Activated CD4-positive, alpha-beta T cell treated with anti-CD3 and anti-CD28 coated beads, Interleukin-2, amount 10 ng/mL, durations not matched to agents 24 days and 14 days (primary cell): Measurements from ENCODE around the gene C19orf73. TPM values are rescaled to one million over a fixed set of nuclear protein-coding genes. Genes with fewer than 3 reads are reported as not detected.
A peak's percentile ranks its signal among the peaks of the same experiment; 100 is the strongest.
"Not testable (repeated sequence)": the region's sequence is repeated elsewhere in the genome, so short reads cannot be mapped to it uniquely, and the experiment has no call there.

Source experiments
- DNase-seq: peaks from one replicate; pipeline ENCODE4 v3.0.0; 2022
- H3K27ac Mint-ChIP-seq: one replicate; pipeline ENCODE4 v1.8.0; 2022; ENCODE audit warnings: mild to moderate bottlenecking, mixed read lengths
- H3K27me3 Mint-ChIP-seq: one replicate; pipeline ENCODE4 v1.8.0; 2022; ENCODE audit warnings: mixed read lengths
- H3K36me3 Mint-ChIP-seq: one replicate; pipeline ENCODE4 v1.8.0; 2022; ENCODE audit warnings: low read depth, mild to moderate bottlenecking, mixed read lengths
- H3K4me1 Mint-ChIP-seq: one replicate; pipeline ENCODE4 v1.8.0; 2021; ENCODE audit warnings: mixed read lengths
- H3K4me3 Mint-ChIP-seq: one replicate; pipeline ENCODE4 v1.8.0; 2022; ENCODE audit warnings: mild to moderate bottlenecking, moderate library complexity, mixed read lengths
- H3K9me3 Mint-ChIP-seq: one replicate; pipeline ENCODE4 v1.8.0; 2021; ENCODE audit warnings: mixed read lengths
- intact Hi-C: fragments of 100-400 bp; cut with micrococcal nuclease; formaldehyde crosslinking; loops from one replicate; pipeline ENCODE4 v1.15.1; 2023
- total RNA-seq: library from RNA; stranded (reverse); gene quantifications from 2 replicates; pipeline ENCODE4 v1.2.3, GENCODE V29; 2022

C19orf73 gene
- total RNA-seq, 1 donor from 2014 or later: 2.5 TPM

DNA sequence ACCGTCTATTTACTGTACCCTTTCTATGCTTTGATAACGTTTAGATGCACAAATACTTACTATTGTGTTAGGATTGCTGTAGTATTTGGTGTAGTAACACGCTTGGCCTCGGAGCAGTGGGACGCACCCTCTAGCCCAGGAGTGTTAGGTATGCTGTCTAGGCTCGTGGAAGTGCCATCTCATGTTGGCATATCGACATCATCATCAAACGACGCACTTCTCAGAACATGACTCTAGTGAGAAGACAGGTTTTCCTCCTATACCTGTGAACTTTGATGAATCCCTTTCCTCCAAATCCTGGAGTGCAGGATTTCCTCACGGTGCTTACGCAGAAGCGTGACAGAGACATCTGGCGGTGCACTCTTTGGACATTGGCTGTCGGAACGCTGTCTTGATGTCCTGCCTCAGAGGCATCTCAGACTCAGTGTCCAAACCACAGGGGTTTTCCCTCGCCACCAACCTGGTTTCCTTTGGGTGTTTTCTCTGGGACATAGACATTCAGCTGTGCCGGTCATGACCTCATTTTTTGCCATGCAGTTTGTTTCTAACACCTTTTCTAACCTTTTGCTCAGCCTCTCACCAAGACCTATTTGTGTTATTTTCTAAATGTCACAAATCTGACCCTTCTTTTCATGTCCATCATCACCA is 27.4 kb downstream of the C19orf73 start:
- Mint-ChIP-seq H3K27ac (peak overlapping the region; percentile 53), H3K4me1 (peaks cover 23% of the 10 kb centered on the region), H3K36me3 (peaks cover 65% of the 10 kb centered on the region), H3K4me3 (no peak overlapping the region), H3K27me3 (no peaks in the 10 kb centered on the region), H3K9me3 (no peaks in the 10 kb centered on the region)
- no peak for DNase-seq
- intact Hi-C loops: no loop called here

DNA sequence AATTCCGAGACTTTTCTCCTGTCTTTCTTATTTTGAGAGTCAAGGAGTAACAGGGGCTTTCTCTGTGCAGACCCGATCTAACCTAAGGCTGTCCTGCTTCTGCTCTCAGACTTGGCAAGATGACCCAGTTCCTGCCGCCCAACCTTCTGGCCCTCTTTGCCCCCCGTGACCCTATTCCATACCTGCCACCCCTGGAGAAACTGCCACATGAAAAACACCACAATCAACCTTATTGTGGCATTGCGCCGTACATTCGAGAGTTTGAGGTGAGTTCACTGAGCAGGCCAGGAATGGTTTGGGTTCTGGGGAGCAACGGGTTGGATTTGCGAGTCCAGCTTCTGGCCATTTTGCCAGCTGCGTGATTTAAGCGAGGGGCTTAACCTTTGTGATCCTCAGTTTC is 32.6 kb downstream of the C19orf73 start:
- peaks cover 39% of the 10 kb centered on the region for H3K36me3 Mint-ChIP-seq
- no peak for DNase-seq
- intact Hi-C loops: no loop called here
- peaks cover 4% of the 10 kb centered on the region for H3K27me3 Mint-ChIP-seq
- H3K27ac Mint-ChIP-seq: peak overlapping the region; percentile 86
- peaks cover 30% of the 10 kb centered on the region for H3K4me1 Mint-ChIP-seq
- H3K4me3 Mint-ChIP-seq: peak overlapping the region; percentile 98
- H3K9me3 Mint-ChIP-seq: peaks cover 4% of the 10 kb centered on the region

DNA sequence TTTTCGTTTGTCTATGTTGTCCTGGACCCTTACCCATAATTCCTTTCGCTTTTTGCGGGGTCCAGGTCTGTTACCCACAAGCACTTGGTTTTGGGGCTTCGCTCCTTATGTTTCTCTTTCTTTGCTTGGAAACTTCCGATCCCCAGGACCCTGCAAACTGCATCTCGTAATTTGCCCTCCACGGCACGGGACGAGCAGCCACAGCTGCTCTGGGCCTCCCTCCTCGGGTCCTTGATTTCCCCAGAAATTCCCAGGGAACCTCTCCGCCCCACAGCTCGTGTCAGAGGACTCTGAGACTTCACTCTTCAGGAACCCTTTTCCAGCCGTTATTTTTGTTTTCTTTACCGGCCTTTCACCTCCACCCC is 33.1 kb downstream of the C19orf73 start:
- Mint-ChIP-seq H3K36me3 (peaks cover 37% of the 10 kb centered on the region), H3K27ac (peak overlapping the region; percentile 86), H3K4me3 (peak overlapping the region; percentile 98), H3K4me1 (peaks cover 29% of the 10 kb centered on the region), H3K9me3 (peaks cover 4% of the 10 kb centered on the region), H3K27me3 (peaks cover 4% of the 10 kb centered on the region)
- no peak for DNase-seq
- intact Hi-C loops: loop anchor here (1.0 kb wide), 2 partner anchors 28 to 33 kb away; partner anchors contain the start of genes C19orf73, LIN7B and PPFIA3

DNA sequence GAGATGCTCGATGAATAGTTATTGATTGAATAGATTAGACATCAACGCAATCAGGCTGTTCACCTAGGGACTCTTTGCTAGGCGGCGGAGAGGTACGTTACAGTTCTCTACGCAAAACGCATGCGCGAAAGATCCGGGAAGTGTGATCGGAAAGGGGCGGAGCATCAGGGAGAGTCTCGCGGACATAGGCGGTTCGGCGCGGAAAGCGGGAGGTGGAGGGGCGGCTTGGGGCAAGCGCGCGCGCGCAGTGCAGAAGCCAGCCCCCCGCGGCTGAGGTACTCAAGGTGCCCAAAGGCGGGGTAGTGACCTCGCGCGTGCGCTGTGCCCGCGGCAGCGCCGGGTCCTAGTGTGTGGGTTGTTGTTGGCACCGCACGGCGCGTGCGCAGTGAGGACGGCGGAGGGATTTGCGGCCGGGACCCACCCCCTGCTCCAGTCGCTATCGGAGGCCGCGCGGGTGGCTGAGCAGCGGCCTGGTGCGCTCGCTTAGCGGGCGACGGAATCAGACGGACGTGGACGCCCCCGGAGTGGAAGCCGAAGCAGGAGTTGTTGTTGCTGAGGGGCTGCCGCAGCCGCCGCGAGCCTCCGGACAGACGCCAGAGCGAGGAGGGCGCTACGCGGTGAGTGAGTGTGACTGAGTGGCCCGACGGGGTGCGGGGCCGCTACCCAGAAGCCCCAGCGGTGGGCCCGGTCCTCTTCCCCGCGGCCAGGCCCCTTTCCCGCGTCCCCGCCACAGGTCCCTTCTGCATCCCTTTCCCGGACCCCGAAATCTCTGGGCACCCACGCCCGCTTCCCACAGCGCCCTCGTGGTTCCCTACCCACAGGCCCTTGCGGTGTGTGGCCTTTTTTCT is 33.7 kb downstream of the C19orf73 start, which contains the start of gene SNRNP70:
TSS of gene SNRNP70 (plus strand) at position 432 of the 848 bp plus-strand sequence. CDS start 964 bp downstream, outside the sequence.
- peak within 1 kb of the TSS; percentile 86 for H3K27ac Mint-ChIP-seq
- peaks cover 30% of the 10 kb centered on the region for H3K36me3 Mint-ChIP-seq
- intact Hi-C loops: loop anchor here (1.0 kb wide), 2 partner anchors 29 to 34 kb away; partner anchors contain the start of genes C19orf73, LIN7B and PPFIA3
- DNase-seq: peak; percentile 99
- peaks cover 28% of the 10 kb centered on the region for H3K4me1 Mint-ChIP-seq
- H3K27me3 Mint-ChIP-seq: peaks cover 4% of the 10 kb centered on the region
- peaks cover 4% of the 10 kb centered on the region for H3K9me3 Mint-ChIP-seq
- peak within 1 kb of the TSS; percentile 98 for H3K4me3 Mint-ChIP-seq

DNA sequence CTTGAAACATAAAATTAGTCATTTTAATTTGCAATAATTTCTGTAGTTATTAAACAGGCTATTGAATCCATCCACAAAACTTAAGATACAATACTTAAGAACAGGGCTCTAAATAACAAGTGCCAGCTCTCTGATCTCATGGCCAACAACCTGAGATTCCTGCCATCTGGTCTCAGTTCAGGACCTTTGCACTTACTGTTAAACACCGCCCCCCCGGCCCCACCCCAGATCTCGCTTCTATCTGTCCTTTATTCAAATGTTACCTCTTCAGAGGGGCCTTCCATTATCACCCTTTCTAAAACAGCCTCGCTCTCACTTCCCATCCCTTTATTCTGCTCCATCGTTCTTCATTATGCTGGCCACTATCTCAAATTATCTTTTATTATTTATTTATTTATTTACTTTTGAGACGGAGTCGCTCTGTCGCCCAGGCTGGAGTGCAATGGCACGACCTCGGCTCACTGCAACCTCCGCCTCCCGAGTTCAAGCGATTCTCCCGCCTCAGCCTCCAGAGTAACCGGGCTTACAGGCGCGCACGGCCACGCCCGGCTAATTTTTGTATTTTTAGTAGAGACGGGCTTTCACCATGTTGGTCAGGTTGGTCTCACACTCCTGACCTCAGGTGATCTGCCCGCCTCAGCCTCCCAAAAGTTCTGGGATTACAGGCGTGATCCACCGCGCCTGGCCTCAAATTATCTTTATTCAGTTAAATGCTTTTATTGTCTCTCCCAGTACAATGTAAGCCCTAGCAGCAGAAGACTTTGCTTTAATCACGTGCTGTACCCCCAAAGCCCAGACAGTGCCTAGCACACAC is 34.5 kb downstream of the C19orf73 start:
- Mint-ChIP-seq H3K27me3 (peaks cover 4% of the 10 kb centered on the region), H3K4me3 (peak overlapping the region; percentile 98), H3K4me1 (peaks cover 26% of the 10 kb centered on the region), H3K36me3 (peaks cover 25% of the 10 kb centered on the region), H3K9me3 (peaks cover 4% of the 10 kb centered on the region), H3K27ac (peak overlapping the region; percentile 86)
- intact Hi-C loops: loop anchor here (1.0 kb wide), 2 partner anchors 30 to 35 kb away; partner anchors contain the start of genes C19orf73, LIN7B and PPFIA3
- no peak for DNase-seq

DNA sequence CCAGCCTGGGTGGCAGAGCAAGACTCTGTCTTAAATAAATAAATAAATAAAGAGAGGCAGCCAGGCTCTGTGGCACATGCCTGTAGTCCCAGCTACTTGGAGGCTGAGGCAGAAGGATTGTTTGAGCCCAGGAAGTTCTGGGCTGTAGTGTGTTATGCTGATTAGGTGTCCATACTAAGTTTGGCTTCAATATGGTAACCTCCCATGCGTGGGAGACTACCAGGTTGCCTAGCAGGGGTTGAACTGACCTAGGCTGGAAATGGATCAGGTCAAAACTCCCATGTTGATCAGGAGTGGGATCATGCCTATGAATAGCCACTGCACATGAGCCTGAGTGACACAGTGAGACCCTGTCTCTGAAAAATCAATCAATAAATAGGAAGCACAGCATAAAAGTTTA is 37.7 kb downstream of the C19orf73 start:
- no peak overlapping the region for H3K4me3 Mint-ChIP-seq
- intact Hi-C loops: no loop called here
- DNase-seq: no peak
- no peak overlapping the region for H3K27ac Mint-ChIP-seq
- peaks cover 4% of the 10 kb centered on the region for H3K9me3 Mint-ChIP-seq
- peaks cover 4% of the 10 kb centered on the region for H3K27me3 Mint-ChIP-seq
- H3K4me1 Mint-ChIP-seq: peaks cover 13% of the 10 kb centered on the region
- H3K36me3 Mint-ChIP-seq: peaks cover 5% of the 10 kb centered on the region

DNA sequence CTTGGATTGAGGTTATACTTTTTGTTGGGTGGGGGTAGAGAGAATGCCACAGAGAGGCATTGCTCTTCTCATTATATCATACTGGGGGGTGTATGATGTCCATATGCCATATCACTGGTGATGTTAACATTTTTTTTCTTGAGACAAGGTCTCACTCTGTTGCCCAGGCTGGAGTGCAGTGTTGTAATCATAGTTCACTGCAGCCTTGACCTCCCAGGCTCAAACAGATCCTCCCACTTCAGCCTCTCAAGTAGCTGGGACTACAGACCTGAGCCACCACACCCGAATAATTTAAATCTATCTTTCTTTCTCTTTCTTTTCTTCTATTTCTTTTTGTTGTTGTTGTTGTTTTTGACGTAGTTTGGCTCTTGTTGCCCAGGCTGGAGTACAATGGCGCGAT is 38.6 kb downstream of the C19orf73 start:
- H3K4me1 Mint-ChIP-seq: peaks cover 9% of the 10 kb centered on the region
- no peak overlapping the region for H3K4me3 Mint-ChIP-seq
- peaks cover 4% of the 10 kb centered on the region for H3K9me3 Mint-ChIP-seq
- peaks cover 4% of the 10 kb centered on the region for H3K27me3 Mint-ChIP-seq
- DNase-seq: no peak
- intact Hi-C loops: no loop called here
- H3K27ac Mint-ChIP-seq: no peak overlapping the region
- H3K36me3 Mint-ChIP-seq: no peaks in the 10 kb centered on the region

DNA sequence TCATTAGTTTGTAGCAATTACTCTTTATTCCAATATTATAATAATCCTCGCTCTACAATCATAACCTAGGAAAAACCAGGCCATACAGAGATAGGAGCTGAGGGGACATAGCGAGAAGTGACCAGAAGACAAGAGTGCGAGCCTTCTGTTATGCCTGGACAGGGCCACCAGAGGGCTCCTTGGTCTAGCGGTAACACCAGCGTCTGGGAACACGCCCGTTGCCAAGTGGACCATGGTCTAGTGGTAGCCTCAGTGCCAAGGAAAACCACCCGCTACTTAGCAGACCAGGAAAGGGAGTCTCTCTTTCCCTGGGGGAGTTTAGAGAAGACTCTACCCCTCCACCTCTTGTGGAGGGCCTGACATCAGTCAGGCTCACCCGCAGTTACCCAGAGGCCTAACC is 44.1 kb downstream of the C19orf73 start:
- intact Hi-C loops: loop anchor here (5.0 kb wide), 1 partner anchor 72 kb away; no protein-coding TSS in a partner anchor
- H3K27me3 Mint-ChIP-seq: peaks cover 32% of the 10 kb centered on the region
- H3K36me3 Mint-ChIP-seq, H3K4me1 Mint-ChIP-seq, H3K4me3 Mint-ChIP-seq, H3K9me3 Mint-ChIP-seq, H3K27ac Mint-ChIP-seq: not testable (repeated sequence)
- DNase-seq: peak; percentile 73

DNA sequence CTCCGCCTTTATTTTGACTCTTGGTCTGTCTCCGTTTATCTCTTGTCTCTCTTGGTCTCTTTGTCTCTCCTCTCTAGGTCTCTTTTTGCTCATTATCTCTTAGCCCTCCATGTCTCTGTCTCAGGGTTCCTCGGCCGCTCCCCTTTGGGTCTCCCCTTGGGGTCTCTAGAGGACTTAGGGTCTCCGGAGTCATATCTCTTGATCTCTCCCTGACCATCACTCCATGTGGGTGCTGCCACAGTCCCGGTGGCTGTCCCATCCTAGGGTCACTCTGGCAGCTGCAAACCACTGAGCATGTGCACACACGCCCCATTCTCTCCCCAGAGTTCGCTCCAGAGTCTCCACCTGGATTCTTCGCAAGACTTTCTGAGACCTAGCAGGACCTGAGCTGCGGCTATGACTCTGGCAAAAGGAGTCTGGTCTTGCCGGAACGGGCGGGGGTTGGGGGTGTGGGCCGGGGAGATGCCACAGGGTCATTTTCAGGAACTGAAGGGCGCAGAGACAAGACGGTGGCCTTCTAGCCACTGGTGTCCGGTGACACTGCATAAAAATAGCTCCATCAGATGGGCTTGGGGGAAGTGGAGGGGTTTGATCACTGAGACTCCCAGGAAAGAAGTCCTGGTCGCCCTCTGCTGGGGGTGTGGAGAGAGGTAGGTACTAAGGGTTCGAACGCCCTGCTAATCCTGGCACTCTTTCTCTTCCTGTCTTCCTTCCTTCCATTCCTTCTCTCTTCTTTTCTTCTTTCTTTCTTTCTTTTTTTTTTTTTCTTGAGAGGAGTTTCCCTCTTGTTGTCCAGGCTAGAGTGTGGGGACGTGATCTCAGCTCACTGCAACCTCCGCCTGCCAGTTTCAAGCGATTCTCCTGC is 45.2 kb downstream of the C19orf73 start:
- intact Hi-C loops: no loop called here
- H3K27me3 Mint-ChIP-seq: peaks cover 41% of the 10 kb centered on the region

DNA sequence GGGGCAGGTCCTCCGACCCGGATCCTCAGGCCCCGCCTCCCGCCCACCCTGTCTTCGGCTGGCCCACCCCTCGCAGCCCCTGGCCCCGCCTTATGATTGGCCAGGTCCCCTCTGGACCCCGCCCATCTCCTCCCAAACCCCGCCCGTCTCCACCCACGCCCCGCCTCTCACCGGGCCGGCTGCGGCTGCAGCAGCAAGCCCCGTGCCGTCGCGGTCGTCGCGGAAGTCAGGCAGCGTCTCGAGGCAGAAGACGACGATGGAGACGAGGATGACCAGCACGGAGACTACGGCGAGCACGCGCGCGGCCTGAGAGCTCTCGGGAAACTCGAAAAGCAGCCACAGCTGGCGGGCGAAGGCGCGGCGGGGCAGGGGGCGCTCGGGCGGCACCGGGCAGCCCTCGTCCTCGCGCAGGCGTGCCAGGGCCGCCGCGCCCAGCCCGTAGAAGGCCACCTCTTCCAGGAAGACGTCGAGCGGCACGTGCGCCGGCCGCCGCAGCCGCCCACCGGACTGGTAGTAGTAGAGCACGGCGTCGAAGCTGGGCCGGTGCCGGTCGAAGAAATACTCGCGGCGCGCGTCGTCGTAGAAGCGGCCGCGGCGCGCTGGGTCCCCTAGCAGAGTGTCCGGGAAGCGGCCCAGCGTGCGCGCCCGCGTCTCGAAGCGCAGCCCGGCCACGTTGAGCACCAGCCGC is 46.9 kb downstream of the C19orf73 start:
- intact Hi-C loops: no loop called here
- peaks cover 6% of the 10 kb centered on the region for H3K4me1 Mint-ChIP-seq
- peaks cover 2% of the 10 kb centered on the region for H3K36me3 Mint-ChIP-seq
- no peak overlapping the region for H3K4me3 Mint-ChIP-seq
- H3K27ac Mint-ChIP-seq: no peak overlapping the region
- H3K9me3 Mint-ChIP-seq: peaks cover 7% of the 10 kb centered on the region
- DNase-seq: peak; percentile 73
- H3K27me3 Mint-ChIP-seq: peaks cover 52% of the 10 kb centered on the region

More for the DNA sequence above, 45.2 kb downstream of the C19orf73 start:
- peaks cover 6% of the 10 kb centered on the region for H3K4me1 Mint-ChIP-seq
- H3K9me3 Mint-ChIP-seq: peaks cover 7% of the 10 kb centered on the region
- H3K27ac Mint-ChIP-seq: no peak overlapping the region
- DNase-seq: no peak
- peak overlapping the region; percentile 60 for H3K4me3 Mint-ChIP-seq
- H3K36me3 Mint-ChIP-seq: peaks cover 2% of the 10 kb centered on the region

DNA sequence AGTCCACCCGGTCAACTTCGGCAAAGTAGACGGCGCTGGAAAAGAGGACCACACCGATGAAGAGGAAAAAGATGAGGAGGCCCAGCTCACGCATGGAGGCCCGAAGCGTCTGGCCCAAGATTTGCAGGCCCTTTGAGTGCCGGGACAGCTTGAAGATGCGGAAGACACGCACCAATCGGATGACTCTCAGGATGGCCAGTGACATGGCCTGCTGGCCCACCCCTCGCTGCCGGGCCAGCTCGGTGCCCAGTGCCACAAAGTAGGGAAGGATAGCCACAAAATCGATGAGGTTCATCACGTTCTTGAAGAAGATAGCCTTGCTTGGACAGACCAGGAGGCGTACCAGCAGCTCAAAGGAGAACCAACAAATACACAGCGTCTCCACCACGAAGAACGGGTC is 48.5 kb downstream of the C19orf73 start:
- Mint-ChIP-seq H3K36me3 (peaks cover 2% of the 10 kb centered on the region), H3K4me3 (no peak overlapping the region), H3K27ac (no peak overlapping the region), H3K27me3 (peaks cover 66% of the 10 kb centered on the region), H3K9me3 (peaks cover 7% of the 10 kb centered on the region), H3K4me1 (peaks cover 6% of the 10 kb centered on the region)
- intact Hi-C loops: no loop called here
- DNase-seq: no peak

DNA sequence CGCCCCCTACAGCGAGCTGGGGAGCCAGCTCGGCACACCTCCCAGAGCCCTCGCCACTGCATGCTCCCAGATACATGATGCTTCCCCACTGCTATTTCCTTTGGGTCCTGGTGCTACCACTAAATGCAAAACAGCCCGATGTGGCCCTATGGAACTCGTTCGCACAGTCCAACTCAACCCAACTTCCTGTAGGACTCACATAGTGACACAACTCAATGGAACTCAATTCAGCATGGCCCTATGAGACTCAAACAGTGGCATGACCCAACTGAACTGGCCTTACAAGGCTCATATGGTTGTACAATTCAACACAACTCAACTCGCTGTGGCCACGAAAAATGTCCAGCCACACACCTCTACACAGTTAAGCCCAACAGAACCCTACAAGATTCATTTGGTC is 49.9 kb downstream of the C19orf73 start:
- no peak overlapping the region for H3K4me3 Mint-ChIP-seq
- peaks cover 5% of the 10 kb centered on the region for H3K4me1 Mint-ChIP-seq
- DNase-seq: no peak
- peaks cover 2% of the 10 kb centered on the region for H3K36me3 Mint-ChIP-seq
- intact Hi-C loops: no loop called here
- H3K9me3 Mint-ChIP-seq: peaks cover 7% of the 10 kb centered on the region
- peaks cover 71% of the 10 kb centered on the region for H3K27me3 Mint-ChIP-seq
- H3K27ac Mint-ChIP-seq: no peak overlapping the region
